Mucosa of rectum (tissue), 2 donors: ENCODE measurements around the gene RPL36AL.
"Not testable (repeated sequence)": the region's sequence is repeated elsewhere in the genome, so short reads cannot be mapped to it uniquely, and the experiment has no call there.

Experiments
- H3K27ac ChIP-seq, 2 donors: one replicate each; pipeline ENCODE4 v1.7.0; 2013; ENCODE audit warnings: inconsistent platforms in 2 of 2, low read depth in 2 of 2, low read length in 2 of 2
- H3K27me3 ChIP-seq, 2 donors: one replicate each; pipeline ENCODE4 v1.7.0; 2013; ENCODE audit warnings: low read length in 2 of 2; ENCODE audit not compliant: control insufficient read depth in 2 of 2, insufficient read depth in 2 of 2
- H3K36me3 ChIP-seq, 2 donors: one replicate each; pipeline ENCODE4 v1.7.0; 2013; ENCODE audit warnings: low read length in 2 of 2; ENCODE audit not compliant: control insufficient read depth in 2 of 2, insufficient read depth in 2 of 2
- H3K4me1 ChIP-seq, 2 donors: one replicate each; pipeline ENCODE4 v1.7.0; 2013; ENCODE audit warnings: low read length in 2 of 2, mild to moderate bottlenecking in 1 of 2; ENCODE audit not compliant: control insufficient read depth in 2 of 2, insufficient read depth in 2 of 2
- H3K4me3 ChIP-seq, 2 donors: one replicate each; pipeline ENCODE4 v1.7.0; 2013; ENCODE audit warnings: low read length in 2 of 2
- H3K9ac ChIP-seq, 2 donors: one replicate each; pipeline ENCODE4 v1.7.0; 2013; ENCODE audit warnings: low read length in 2 of 2, low read depth in 1 of 2, mild to moderate bottlenecking in 1 of 2
- H3K9me3 ChIP-seq, 2 donors: one replicate each; pipeline ENCODE4 v1.7.0; 2013; ENCODE audit warnings: low read length in 2 of 2; ENCODE audit not compliant: control insufficient read depth in 2 of 2
- donor health status: healthy.
- donor health status: Normal muscosa, but diverticular disease.

Gene RPL36AL

DNA sequence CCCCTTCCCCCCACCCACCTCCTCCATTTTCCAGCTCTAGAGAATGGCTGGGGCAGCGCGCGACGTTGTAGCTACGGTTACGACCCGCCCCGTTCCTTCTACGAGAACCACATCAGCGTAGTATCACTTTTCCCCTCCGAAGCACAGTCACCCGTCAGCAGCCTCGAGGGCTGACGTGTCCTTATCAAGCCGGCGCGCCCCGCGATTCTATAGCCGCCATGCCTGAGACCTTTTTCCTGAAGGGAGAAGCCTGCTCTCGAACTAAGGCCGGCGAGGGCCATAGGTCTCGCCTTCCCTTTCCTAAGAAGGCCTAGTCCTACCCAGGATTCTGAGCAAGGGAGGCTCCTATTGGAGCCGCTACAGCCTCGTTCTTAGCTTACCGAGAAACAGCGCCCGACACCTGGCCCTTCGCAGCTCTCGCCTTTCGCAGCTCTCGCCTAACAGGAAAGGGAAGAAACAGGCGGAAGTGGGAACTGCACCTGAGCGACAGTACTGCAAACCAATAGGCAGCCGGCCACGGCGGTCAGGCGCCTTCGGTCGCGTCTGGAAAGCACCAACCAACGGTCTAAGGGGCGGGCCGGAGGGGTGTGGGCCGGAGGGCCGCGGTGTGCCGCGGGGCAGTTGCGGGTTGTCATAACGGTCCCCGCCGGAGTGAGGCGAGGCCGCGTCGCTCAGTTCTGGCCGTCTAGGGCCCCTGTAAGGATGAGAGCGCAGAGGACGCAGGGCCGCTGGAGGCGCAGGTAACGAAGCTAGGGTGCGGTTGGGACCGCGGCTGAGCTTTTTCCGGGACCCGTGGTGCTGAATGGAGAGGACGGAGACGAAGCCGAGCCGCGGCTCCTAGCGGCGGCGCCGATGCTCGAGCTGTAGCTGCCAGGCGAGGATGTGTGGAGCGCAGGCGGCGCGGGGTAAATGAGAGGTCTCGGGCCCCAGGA lies at the start of gene RPL36AL, which contains the start of gene MGAT2:
TSS of gene RPL36AL (minus strand) at position 445 of the 932 bp plus-strand sequence. CDS start 1,522 bp downstream, outside the sequence.
TSS of gene MGAT2 (plus strand) at position 618 of the 932 bp plus-strand sequence. CDS start 470 bp downstream, outside the sequence.
- Histone ChIP-seq H3K4me1 (peaks cover 31 to 32% of the 10 kb centered on the region in 2 donors), H3K27ac (peak within 1 kb of the TSS; percentile 98 to 99), H3K9me3 (no peaks in the 10 kb centered on the region), H3K4me3 (peak within 1 kb of the TSS; percentile 96 to 98), H3K36me3 (peaks cover 10 to 12% of the 10 kb centered on the region in 2 donors), H3K27me3 (no peaks in the 10 kb centered on the region), H3K9ac (peak within 1 kb of the TSS; percentile 97 to 100)

DNA sequence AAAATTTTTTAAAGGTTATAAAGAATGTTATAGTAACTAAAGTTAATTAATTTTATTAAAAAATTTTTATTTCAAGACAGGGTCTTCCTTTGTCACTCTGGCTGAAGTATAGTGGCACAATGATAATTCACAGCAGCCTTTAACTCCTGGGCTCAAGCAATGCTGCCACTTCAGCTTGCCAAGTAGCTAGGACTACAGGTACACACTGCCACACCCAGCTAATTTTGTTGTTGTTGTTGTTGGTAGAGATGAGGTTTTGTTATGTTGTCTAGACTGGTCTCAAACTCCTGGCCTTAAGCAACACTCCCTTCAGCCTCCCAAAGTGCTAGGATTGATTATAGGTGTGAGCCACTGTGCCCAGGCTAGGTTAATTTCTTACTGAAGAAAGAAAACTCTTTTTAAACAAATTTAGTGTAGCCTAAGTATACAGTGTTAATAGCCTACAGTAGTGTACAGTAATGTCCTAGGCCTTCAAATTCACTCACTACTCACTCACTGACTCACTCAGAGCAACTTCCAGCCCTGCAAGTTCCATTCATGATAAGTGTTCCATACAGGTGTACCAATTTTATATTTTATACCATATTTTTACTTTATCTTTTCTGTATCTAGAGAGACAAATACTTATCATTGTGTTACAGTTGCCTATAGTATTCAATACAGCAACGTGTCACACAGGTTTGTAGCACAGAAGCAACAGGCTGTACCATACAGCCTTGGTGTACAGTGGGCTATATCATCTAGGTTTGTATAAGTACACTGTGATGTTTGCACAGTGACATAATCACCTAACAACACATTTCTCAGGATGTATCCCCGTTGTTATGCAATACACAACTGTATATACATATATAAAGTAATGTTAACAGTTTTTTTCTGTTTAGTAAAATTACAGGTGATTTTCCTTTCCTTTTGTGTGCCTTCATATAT lies 39.4 kb upstream of the RPL36AL start:
- Histone ChIP-seq H3K4me3 (no peak overlapping the region), H3K36me3 (no peaks in the 10 kb centered on the region), H3K27me3 (no peaks in the 10 kb centered on the region), H3K4me1 (peaks cover 0 to 6% of the 10 kb centered on the region in 2 donors), H3K9ac (no peak overlapping the region), H3K27ac (peak overlapping the region in 1 of 2 donors; percentile 55), H3K9me3 (no peaks in the 10 kb centered on the region)

DNA sequence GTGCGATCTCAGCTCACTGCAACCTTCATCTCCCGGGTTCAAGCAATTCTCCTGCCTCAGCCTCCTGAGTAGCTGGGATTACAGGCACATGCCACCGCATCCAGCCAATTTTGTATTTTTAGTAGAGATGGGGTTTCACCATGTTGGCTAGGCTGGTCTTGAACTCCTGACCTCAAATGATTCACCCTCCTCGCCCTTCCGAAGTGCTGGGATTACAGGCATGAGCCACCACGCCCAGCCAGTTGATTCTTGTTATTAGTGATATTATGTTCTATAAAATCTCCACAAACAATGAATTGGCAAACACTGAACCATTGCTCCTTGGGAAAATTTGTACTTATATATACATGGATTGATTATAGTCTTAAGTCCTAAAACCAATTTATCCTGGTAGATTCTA lies 37.1 kb upstream of the RPL36AL start:
- not testable (repeated sequence) for H3K27ac ChIP-seq, H3K36me3 ChIP-seq, H3K27me3 ChIP-seq, H3K9ac ChIP-seq, H3K4me1 ChIP-seq, H3K9me3 ChIP-seq, H3K4me3 ChIP-seq

DNA sequence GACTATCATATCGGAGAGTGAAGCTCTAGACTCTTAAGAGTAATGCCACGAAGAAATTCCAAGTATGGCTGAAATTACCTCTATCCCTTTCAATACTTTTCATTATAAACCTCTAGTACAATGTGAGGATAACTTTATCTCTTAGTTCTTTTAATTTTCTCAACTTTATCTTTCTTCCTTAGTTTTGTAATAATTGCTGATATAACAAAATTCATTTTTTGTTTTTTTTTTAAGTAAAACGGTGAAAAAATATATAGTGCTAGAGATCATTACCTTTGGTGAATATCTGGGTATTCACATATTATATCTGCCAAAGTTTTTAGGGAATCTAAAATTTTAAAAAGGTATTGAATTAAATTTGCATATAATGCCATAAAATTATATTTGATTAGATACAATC lies 34.1 kb upstream of the RPL36AL start:
- no peaks in the 10 kb centered on the region for H3K9me3 ChIP-seq
- no peak overlapping the region for H3K27ac ChIP-seq
- no peaks in the 10 kb centered on the region for H3K36me3 ChIP-seq
- H3K27me3 ChIP-seq: no peaks in the 10 kb centered on the region
- H3K4me1 ChIP-seq: peaks cover 0 to under 1% of the 10 kb centered on the region in 2 donors
- no peak overlapping the region for H3K9ac ChIP-seq
- H3K4me3 ChIP-seq: no peak overlapping the region

DNA sequence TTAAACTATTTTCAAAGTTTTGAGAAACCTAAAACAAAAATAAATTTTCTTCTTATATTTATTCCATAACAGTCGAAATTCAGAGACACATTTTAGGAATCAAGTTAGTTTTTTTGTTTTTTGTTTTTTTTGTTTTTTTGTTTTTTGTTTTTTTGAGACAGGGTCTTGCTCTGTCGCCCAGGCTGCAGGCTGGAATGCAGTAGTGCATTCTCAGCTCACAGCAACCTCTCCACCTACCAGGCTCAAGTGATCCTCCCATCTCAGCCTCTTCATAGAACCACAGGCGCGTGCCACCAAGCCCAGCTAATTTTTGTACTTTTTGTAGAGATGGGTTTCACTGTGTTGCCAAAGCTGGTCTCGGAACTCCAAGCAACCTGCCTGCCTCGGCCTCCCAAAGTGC lies 33.1 kb upstream of the RPL36AL start:
- Histone ChIP-seq H3K36me3 (no peaks in the 10 kb centered on the region), H3K27ac (no peak overlapping the region)

DNA sequence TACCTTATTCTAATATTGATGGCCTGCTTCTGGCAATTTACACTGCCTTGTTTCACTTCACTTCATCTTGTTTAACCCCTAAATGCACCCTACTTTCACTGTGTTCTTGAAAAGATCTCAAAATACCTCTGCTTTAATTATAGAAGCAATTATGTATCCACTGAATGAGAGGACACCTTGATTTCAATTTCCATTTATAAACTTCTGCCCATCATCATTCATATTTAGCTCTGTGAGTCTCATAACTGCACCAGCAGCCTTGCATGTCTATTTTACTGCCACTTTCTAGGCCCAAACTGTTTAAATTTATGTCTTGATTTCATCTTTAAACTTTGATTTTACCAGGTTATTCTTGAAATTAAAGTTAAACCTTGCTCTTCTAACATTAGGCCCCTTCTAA lies 21.7 kb upstream of the RPL36AL start:
- H3K4me1 ChIP-seq: peaks cover 13 to 24% of the 10 kb centered on the region in 2 donors
- H3K36me3 ChIP-seq: peaks cover 2 to 3% of the 10 kb centered on the region in 2 donors
- H3K4me3 ChIP-seq: peak overlapping the region; percentile 20 to 52
- H3K27me3 ChIP-seq: no peaks in the 10 kb centered on the region
- H3K9me3 ChIP-seq: no peaks in the 10 kb centered on the region
- H3K27ac ChIP-seq: peak overlapping the region; percentile 46 to 89
- peak overlapping the region in 1 of 2 donors; percentile 64 for H3K9ac ChIP-seq

More for the DNA sequence above, 33.1 kb upstream of the RPL36AL start:
- Histone ChIP-seq H3K9ac (no peak overlapping the region), H3K27me3 (no peaks in the 10 kb centered on the region), H3K4me3 (no peak overlapping the region), H3K4me1 (no peaks in the 10 kb centered on the region), H3K9me3 (no peaks in the 10 kb centered on the region)

DNA sequence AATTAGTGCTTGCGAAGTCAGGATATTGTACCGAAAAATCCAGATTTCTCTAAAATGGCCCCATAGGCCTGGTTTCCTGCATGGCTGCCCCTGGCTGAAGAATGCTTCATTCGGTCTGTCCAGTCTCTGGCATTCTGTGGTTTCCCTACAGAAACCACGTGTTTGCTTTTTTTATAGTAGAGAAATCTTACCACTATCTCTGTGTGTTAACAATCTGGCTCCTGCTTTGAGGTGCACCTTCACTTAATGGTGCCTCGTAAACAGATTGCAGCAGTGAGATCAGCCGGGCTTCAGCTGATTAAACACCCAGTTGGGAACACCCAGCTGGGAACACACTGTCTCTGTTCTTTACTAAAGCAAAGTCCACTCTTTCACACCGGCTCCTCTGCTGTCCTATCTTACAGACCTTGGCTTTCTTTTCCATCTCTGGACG lies 21.3 kb upstream of the RPL36AL start:
- H3K4me3 ChIP-seq: peak overlapping the region; percentile 20 to 52
- peaks cover 13 to 24% of the 10 kb centered on the region in 2 donors for H3K4me1 ChIP-seq
- peak overlapping the region; percentile 46 to 89 for H3K27ac ChIP-seq

DNA sequence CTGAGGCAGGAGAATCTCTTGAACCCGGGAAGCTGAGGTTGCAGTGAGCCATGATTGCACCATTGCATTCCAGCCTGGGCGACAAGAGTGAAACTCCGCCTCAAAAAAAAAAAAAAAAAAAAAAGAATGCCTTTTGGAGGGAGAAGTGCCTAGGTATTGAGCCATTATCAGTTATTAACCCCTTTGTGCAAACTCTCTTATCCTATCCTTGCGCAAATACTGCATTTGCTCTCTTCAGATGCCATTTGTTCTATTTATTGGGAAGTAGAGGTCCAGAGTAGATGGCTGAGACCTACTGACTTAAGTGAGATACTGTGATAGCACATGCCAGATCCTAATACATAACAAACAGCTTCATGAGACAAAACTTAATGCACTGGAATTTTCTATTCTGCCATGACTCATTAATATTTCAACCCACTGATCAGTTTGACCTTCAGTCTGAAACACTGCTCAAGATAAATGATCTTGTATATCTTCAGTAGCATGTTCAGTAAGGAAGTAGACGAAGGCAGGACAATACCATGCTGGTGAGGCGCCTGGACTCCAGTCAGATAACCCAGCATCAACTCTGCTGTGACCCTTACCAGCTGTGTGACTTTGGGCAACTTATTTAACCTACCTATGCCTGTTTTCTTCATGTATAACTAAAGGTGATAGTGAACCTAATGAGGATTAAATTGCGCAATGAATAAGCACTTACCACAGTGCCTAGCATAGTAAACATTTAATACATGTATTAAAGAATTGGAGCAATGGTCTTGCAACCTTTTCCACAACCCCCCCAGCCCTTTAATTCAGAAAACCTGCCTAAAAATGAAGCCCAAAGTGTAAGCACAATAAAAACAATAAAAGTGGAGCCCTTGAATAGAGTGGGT lies 20.4 kb upstream of the RPL36AL start:
- peaks cover 13 to 30% of the 10 kb centered on the region in 2 donors for H3K4me1 ChIP-seq
- peak overlapping the region; percentile 46 to 89 for H3K27ac ChIP-seq

More for the DNA sequence above, 21.3 kb upstream of the RPL36AL start:
- Histone ChIP-seq H3K36me3 (peaks cover under 1 to 3% of the 10 kb centered on the region in 2 donors), H3K27me3 (no peaks in the 10 kb centered on the region), H3K9me3 (no peaks in the 10 kb centered on the region), H3K9ac (peak overlapping the region in 1 of 2 donors; percentile 64)

DNA sequence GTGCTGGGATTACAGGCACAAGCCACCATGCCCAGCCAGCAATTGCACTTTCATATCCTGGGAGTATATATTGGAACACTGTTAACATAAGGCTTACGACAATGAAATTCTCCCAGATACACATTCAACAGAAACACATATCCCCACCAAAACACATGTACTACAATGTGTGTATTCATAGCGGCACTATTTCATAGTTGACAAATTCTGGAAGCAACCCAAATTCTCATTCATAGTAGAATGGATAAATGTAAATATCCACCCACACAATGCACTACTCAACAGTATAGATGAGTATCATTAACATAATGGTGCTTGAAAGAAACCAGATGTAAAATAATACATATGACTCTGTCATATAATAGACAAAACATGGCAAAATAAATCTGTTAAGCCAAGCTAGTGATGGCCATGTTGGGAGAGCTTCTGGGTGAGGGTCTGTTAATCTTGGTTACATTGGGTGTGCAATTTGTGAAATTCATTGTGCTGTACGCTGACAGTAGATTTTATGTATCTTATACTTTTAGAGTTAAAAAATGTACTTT lies 17.2 kb upstream of the RPL36AL start:
- Histone ChIP-seq H3K4me3 (no peak overlapping the region), H3K36me3 (peaks cover 0 to 3% of the 10 kb centered on the region in 2 donors), H3K4me1 (peaks cover 13 to 28% of the 10 kb centered on the region in 2 donors), H3K27ac (no peak overlapping the region), H3K27me3 (no peaks in the 10 kb centered on the region), H3K9me3 (no peaks in the 10 kb centered on the region), H3K9ac (no peak overlapping the region)

More for the DNA sequence above, 20.4 kb upstream of the RPL36AL start:
- Histone ChIP-seq H3K4me3 (no peak overlapping the region), H3K27me3 (no peaks in the 10 kb centered on the region), H3K9ac (peak overlapping the region in 1 of 2 donors; percentile 44), H3K36me3 (peaks cover 0 to 3% of the 10 kb centered on the region in 2 donors), H3K9me3 (no peaks in the 10 kb centered on the region)
